Neutrophil (primary cell): Measurements from ENCODE around the gene TCF12.

Experiments used
- H3K27ac ChIP-seq: fragments of 200-600 bp; sonication (generic); 2 replicates; pipeline ENCODE4 v1.5.1; 2016; ENCODE audit warnings: mild to moderate bottlenecking, moderate library complexity
- H3K27me3 ChIP-seq: fragments of 200-600 bp; sonication (generic); 2 replicates; pipeline ENCODE4 v1.6.0; 2016; ENCODE audit warnings: mild to moderate bottlenecking
- H3K36me3 ChIP-seq: fragments of 200-600 bp; sonication (generic); 2 replicates; pipeline ENCODE4 v1.5.1; 2017
- H3K4me1 ChIP-seq, 2 experiments: fragments of 200-600 bp in 1 of 2; sonication (generic) in 1 of 2; 1 replicate in 1 of 2; 2 replicates in 1 of 2; pipeline versions ENCODE4 v1.5.1 to v1.6.1; 2013 to 2016; ENCODE audit warnings: low read depth in 1 of 2, low read length in 1 of 2, mild to moderate bottlenecking in 1 of 2, moderate library complexity in 1 of 2; ENCODE audit not compliant: control insufficient read depth in 1 of 2, insufficient read depth in 1 of 2
- H3K4me3 ChIP-seq, 2 experiments: fragments of 200-600 bp in 1 of 2; sonication (generic) in 1 of 2; 1 replicate in 1 of 2; 2 replicates in 1 of 2; pipeline ENCODE4 v1.5.1; 2013 to 2016; ENCODE audit warnings: low read depth in 1 of 2, low read length in 1 of 2, mild to moderate bottlenecking in 1 of 2, moderate library complexity in 1 of 2
- H3K9me3 ChIP-seq: fragments of 200-600 bp; sonication (generic); 2 replicates; pipeline ENCODE4 v1.5.1; 2016
- TF ChIP-seq, protein P1 (sequence below): fragments of 200-600 bp; sonication (generic); IDR thresholded peaks from 2 replicates; pipeline ENCODE4 v1.5.1; 2016; ENCODE audit warnings: antibody characterized with exemption

The TCF12 gene

DNA sequence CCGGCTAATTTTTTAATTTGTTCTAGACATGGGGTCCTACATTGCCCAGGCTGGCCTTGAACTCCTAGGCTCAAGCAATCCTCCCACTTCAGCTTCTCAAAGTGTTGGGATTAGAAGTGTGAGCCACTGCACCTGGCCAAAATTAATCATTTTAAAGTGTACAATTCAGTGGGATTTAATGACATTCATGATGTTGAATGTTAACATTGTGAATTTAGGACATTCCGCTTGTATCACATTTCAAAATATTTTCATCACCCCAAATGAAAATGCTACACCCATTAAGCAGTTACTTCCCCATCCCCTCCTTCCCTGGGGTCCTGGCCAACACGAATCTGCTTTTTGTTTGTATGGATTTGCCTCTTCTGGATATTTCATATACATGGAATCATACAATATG lies 395.8 kb downstream of the TCF12 start:
- Histone ChIP-seq H3K27me3 (no peaks in the 10 kb centered on the region), H3K4me1 (peaks cover 0 to 6% of the 10 kb centered on the region in 2 experiments), H3K27ac (no peak overlapping the region), H3K9me3 (no peaks in the 10 kb centered on the region), H3K36me3 (no peaks in the 10 kb centered on the region), H3K4me3 (no peak overlapping the region)
- TF ChIP-seq, protein P1, sequence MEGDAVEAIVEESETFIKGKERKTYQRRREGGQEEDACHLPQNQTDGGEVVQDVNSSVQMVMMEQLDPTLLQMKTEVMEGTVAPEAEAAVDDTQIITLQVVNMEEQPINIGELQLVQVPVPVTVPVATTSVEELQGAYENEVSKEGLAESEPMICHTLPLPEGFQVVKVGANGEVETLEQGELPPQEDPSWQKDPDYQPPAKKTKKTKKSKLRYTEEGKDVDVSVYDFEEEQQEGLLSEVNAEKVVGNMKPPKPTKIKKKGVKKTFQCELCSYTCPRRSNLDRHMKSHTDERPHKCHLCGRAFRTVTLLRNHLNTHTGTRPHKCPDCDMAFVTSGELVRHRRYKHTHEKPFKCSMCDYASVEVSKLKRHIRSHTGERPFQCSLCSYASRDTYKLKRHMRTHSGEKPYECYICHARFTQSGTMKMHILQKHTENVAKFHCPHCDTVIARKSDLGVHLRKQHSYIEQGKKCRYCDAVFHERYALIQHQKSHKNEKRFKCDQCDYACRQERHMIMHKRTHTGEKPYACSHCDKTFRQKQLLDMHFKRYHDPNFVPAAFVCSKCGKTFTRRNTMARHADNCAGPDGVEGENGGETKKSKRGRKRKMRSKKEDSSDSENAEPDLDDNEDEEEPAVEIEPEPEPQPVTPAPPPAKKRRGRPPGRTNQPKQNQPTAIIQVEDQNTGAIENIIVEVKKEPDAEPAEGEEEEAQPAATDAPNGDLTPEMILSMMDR, result no peak

DNA sequence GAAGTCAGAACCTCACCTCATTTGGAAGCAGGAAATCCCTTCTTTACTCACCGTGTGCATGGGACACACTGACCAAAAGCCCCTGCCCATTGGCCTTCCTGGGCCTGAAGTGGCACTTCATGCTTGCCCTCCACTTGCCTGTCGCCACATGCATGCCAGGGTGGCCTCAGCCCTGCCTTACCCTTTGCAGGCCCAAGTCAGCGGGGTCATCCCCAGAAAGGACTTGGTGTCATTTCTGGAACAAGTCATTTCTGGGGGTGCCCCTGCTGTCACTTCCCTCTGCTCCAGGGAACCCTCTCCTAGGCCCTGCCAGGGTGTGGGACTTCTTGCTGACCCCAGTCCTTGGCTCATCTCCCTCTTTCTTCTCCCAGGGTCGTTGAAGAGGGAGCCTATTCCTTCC lies 398.0 kb downstream of the TCF12 start:
- Histone ChIP-seq H3K27me3 (no peaks in the 10 kb centered on the region), H3K36me3 (no peaks in the 10 kb centered on the region), H3K27ac (no peak overlapping the region), H3K4me3 (no peak overlapping the region), H3K9me3 (no peaks in the 10 kb centered on the region), H3K4me1 (peaks cover 0 to 4% of the 10 kb centered on the region in 2 experiments)
- TF ChIP-seq, protein P1, result no peak

DNA sequence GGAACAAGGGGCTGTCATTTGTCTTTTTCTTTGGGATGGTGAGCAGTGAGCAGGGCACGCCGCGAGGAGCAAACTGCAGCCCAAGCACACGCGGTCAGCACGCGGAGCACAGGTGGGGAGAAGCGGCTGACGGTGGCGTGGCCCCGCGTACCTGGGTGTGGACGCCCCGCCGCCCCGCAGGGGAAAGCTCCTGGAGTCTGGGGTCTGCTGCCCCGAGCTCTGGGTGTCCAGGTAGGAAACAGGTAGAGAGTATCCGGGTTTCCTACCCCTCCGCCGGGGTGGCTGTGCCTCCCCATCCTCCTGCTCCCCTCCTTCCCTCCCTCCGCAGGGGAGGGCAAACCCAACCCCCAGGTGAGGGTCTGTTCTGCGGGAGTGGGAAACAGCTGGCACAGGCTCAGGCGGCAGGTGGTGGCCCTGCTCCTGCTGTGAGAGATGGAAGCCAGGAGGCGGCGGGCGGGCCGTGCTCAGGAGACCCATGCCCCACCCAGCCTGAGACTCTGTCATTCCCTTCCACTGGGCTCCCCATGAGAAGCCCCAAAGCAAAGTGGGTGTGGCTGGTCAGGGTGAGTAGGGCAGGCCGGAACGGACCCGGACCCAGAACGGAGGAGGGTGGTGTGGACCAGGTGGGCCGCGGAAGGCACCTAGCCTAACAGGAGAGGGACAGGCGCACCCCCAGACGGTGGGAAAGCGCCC lies 400.9 kb downstream of the TCF12 start:
- H3K4me1 ChIP-seq, result no peaks in the 10 kb centered on the region
- no peaks in the 10 kb centered on the region for H3K36me3 ChIP-seq
- TF ChIP-seq, protein P1, result no peak
- H3K4me3 ChIP-seq, result no peak overlapping the region
- no peak overlapping the region for H3K27ac ChIP-seq
- H3K9me3 ChIP-seq, result no peaks in the 10 kb centered on the region
- H3K27me3 ChIP-seq, result no peaks in the 10 kb centered on the region

DNA sequence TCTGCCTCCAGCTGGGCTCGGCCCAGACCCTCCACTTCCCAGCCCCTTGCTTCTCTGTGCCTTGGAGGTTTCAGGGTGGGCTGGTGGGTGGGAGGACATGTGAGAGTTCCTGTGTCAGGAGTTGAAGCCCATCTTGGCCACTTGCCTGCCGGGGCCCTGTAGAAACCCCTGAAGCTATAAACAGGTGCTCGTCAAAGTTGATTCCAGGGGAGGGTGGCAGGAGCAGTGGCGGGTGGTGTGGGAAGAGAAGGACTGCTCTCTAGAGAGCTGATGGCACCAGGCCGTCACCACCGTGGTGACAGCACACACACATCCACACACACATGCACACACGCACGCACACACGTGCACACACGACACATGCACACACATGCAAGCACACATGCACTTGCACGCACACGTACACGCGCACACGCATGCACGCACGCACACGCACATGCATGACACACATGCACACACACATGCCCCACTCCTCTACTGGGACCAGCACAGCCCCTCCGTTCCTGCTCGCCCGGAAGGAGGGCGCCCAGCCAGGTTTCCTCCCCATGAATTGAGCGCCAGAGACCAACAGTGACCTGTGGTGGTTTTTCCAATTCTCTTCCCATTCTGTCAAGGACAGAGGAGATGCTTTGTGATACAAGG lies 401.6 kb downstream of the TCF12 start:
- Histone ChIP-seq H3K4me3 (no peak overlapping the region), H3K27me3 (no peaks in the 10 kb centered on the region), H3K9me3 (no peaks in the 10 kb centered on the region), H3K36me3 (no peaks in the 10 kb centered on the region), H3K27ac (no peak overlapping the region), H3K4me1 (no peaks in the 10 kb centered on the region)
- TF ChIP-seq, protein P1, result no peak

DNA sequence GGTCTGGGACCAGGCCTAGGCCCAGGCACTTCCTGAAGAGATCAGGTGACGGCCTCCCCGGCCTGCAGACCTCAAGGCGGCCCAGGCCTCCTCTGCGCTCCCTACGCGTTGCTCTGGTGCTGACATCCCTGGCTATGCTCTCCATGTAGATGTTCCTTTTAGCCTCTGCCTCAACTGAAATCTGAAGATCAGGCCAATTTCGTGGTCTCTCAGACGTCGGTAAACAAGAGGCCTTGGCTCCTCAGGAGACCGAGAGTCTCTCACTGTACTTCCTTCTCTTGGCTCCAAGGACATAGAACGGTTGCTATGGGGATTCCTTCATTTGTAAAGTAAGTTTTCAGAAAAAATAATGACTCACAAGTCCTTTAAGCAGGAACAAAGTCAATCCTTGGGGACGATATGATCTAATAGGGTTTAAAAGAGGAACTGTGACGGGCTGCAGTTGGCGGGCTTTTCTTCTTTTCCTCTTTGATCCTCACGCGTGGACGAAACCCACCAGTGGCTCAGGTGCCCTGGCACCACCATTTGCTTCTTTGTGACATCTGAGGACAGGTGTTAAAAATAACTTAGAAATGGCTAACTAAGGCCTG lies 402.3 kb downstream of the TCF12 start:
- H3K9me3 ChIP-seq, result no peaks in the 10 kb centered on the region
- H3K36me3 ChIP-seq, result no peaks in the 10 kb centered on the region
- TF ChIP-seq, protein P1, result no peak
- no peak overlapping the region for H3K4me3 ChIP-seq
- no peaks in the 10 kb centered on the region for H3K27me3 ChIP-seq
- no peak overlapping the region for H3K27ac ChIP-seq
- no peaks in the 10 kb centered on the region for H3K4me1 ChIP-seq
